Adipocyte (in vitro differentiated cells): Measurements from ENCODE around the gene UBN2.

Experiments used
- DNase-seq: peaks from one replicate; pipeline ENCODE4 v3.0.0-alpha.2; 2015; ENCODE audit warnings: low read depth
- H3K27me3 ChIP-seq: replicated peaks from 2 replicates; pipeline ENCODE4 v1.7.0; 2013; ENCODE audit warnings: mild to moderate bottlenecking, low read length, moderate library complexity; ENCODE audit not compliant: control insufficient read depth, insufficient read depth
- H3K36me3 ChIP-seq: 2 replicates; pipeline ENCODE4 v1.7.0; 2013; ENCODE audit warnings: low read length, mild to moderate bottlenecking, moderate library complexity; ENCODE audit not compliant: control insufficient read depth, insufficient read depth, severe bottlenecking
- H3K4me1 ChIP-seq: 2 replicates; pipeline ENCODE4 v1.7.0; 2013; ENCODE audit warnings: mild to moderate bottlenecking, low read length, moderate library complexity; ENCODE audit not compliant: control insufficient read depth, insufficient read depth
- H3K4me3 ChIP-seq: 2 replicates; pipeline ENCODE4 v1.7.0; 2013; ENCODE audit warnings: mild to moderate bottlenecking, low read length, moderate library complexity
- H3K9ac ChIP-seq: 2 replicates; pipeline ENCODE4 v1.7.0; 2013; ENCODE audit warnings: mild to moderate bottlenecking, low read length, moderate library complexity
- H3K9me3 ChIP-seq: 2 replicates; pipeline ENCODE4 v1.7.0; 2013; ENCODE audit warnings: mild to moderate bottlenecking, low read length, moderate library complexity; ENCODE audit not compliant: control insufficient read depth

UBN2 gene

GRCh38 chr7:139232377-139232717 is 1.3 kb downstream of the UBN2 start:
- Histone ChIP-seq H3K4me1 (peaks cover 21% of the 10 kb centered on the region), H3K27me3 (no peaks in the 10 kb centered on the region)

DNA sequence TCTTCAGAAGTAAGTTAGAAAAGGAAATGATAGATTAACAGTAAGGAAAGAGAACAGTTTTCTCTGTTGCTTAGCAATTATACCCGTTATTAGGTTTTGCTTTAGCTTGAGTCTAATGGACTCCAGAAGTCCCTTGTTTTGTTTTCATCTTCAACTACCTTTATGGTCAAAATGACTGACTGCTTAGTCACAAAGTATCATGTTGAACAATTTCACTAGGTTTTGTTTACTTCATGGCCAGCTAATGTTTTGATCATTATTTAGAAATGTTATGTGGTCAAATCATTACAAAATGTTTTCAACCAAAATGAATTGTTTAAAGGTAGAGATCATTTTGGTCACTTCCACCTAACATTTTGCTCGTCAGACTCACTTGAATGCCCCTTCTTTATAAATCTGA is 1.9 kb downstream of the UBN2 start:
- no peaks in the 10 kb centered on the region for H3K27me3 ChIP-seq
- no peaks in the 10 kb centered on the region for H3K9me3 ChIP-seq
- H3K9ac ChIP-seq: peak overlapping the region; percentile 98
- DNase-seq: peak; percentile 61
- peaks cover 11% of the 10 kb centered on the region for H3K36me3 ChIP-seq
- peaks cover 21% of the 10 kb centered on the region for H3K4me1 ChIP-seq
- peak overlapping the region; percentile 95 for H3K4me3 ChIP-seq

More at GRCh38 chr7:139232377-139232717, 1.3 kb downstream of the UBN2 start:
- no peaks in the 10 kb centered on the region for H3K9me3 ChIP-seq
- peak overlapping the region; percentile 95 for H3K4me3 ChIP-seq
- DNase-seq: peak; percentile 81
- H3K9ac ChIP-seq: peak overlapping the region; percentile 98
- H3K36me3 ChIP-seq: peaks cover 5% of the 10 kb centered on the region

- H3K27me3 ChIP-seq: no peaks in the 10 kb centered on the region
- H3K9me3 ChIP-seq: no peaks in the 10 kb centered on the region
- H3K9ac ChIP-seq: no peak overlapping the region
- H3K36me3 ChIP-seq: peaks cover 58% of the 10 kb centered on the region
- H3K4me1 ChIP-seq: peaks cover 20% of the 10 kb centered on the region
- H3K4me3 ChIP-seq: no peak overlapping the region
- no peak for DNase-seq
These were observed 10.2 kb downstream of the UBN2 start for GRCh38 chr7:139241258-139241657.

DNA sequence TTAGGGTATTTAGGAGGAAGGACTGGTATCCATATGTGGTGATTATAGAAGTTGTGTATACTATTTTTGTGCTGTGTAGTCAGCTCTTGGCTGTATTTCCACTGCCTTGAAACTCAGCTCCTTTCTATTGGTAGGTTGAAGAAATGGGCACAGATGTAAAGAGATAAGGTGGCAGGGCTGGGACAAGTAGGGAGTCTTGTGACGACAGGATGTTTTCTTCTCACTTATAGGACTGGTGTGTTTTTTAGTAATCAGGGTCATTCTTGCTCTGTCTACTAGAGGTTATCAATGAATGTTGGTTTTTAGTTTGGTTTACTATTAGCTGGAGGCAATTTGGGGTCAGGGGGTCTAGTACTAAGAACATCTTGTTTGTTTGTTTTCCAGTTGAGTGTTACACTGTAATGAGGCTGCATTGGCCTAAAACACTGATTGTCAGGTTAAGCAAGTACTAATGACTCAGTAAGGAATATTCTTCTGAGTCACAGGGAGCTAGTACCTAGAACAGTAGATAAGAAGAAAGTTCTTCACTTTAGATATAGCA is 11.8 kb downstream of the UBN2 start:
- Histone ChIP-seq H3K4me1 (peaks cover 34% of the 10 kb centered on the region), H3K9ac (no peak overlapping the region), H3K36me3 (peaks cover 52% of the 10 kb centered on the region), H3K4me3 (peak overlapping the region; percentile 13), H3K9me3 (no peaks in the 10 kb centered on the region), H3K27me3 (no peaks in the 10 kb centered on the region)
- DNase-seq: peak; percentile 60

GRCh38 chr7:139245401-139245800 is 14.4 kb downstream of the UBN2 start:
- peaks cover 40% of the 10 kb centered on the region for H3K4me1 ChIP-seq
- no peaks in the 10 kb centered on the region for H3K9me3 ChIP-seq
- H3K9ac ChIP-seq: no peak overlapping the region
- DNase-seq: no peak
- H3K36me3 ChIP-seq: peaks cover 45% of the 10 kb centered on the region
- no peak overlapping the region for H3K4me3 ChIP-seq
- no peaks in the 10 kb centered on the region for H3K27me3 ChIP-seq

- no peaks in the 10 kb centered on the region for H3K9me3 ChIP-seq
- no peak overlapping the region for H3K4me3 ChIP-seq
- no peak for DNase-seq
- H3K4me1 ChIP-seq: peaks cover 40% of the 10 kb centered on the region
- H3K36me3 ChIP-seq: peaks cover 39% of the 10 kb centered on the region
- no peaks in the 10 kb centered on the region for H3K27me3 ChIP-seq
- peak overlapping the region; percentile 2 for H3K9ac ChIP-seq
These were observed 15.5 kb downstream of the UBN2 start for GRCh38 chr7:139246494-139246893.

DNA sequence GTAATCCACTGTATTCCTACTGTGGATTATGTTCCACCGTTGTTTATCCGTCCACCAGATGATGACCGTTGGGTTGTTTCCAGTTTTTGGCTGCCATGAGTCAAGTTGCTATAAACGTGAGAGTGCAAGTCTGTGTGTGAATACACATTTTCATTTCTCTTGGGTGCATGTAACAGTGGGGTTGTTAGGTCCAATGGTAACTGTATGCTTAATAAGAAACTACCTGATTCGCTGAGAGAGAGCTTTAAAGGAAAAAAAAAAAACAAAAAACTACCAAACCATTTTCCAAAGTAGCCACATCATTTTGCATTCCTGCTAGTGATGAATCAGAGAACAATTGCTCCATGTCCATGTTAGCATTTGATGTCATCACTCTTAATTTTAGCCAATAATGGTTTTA is 15.9 kb downstream of the UBN2 start:
- peak; percentile 62 for DNase-seq
- no peaks in the 10 kb centered on the region for H3K9me3 ChIP-seq
- H3K4me3 ChIP-seq: no peak overlapping the region
- H3K27me3 ChIP-seq: no peaks in the 10 kb centered on the region
- H3K9ac ChIP-seq: peak overlapping the region; percentile 2
- peaks cover 41% of the 10 kb centered on the region for H3K4me1 ChIP-seq
- H3K36me3 ChIP-seq: peaks cover 39% of the 10 kb centered on the region

GRCh38 chr7:139249179-139249810 is 18.3 kb downstream of the UBN2 start:
- DNase-seq: no peak
- peaks cover 33% of the 10 kb centered on the region for H3K4me1 ChIP-seq
- H3K4me3 ChIP-seq: no peak overlapping the region
- H3K27me3 ChIP-seq: no peaks in the 10 kb centered on the region
- H3K9me3 ChIP-seq: no peaks in the 10 kb centered on the region
- no peak overlapping the region for H3K9ac ChIP-seq
- peaks cover 41% of the 10 kb centered on the region for H3K36me3 ChIP-seq

GRCh38 chr7:139252451-139252850 is 21.4 kb downstream of the UBN2 start:
- Histone ChIP-seq H3K9ac (peak overlapping the region; percentile 47), H3K4me3 (peak overlapping the region; percentile 24), H3K36me3 (peaks cover 33% of the 10 kb centered on the region), H3K4me1 (peaks cover 23% of the 10 kb centered on the region), H3K27me3 (no peaks in the 10 kb centered on the region), H3K9me3 (no peaks in the 10 kb centered on the region)
- DNase-seq: peak; percentile 12

GRCh38 chr7:139254281-139254680 is 23.2 kb downstream of the UBN2 start:
- Histone ChIP-seq H3K4me1 (peaks cover 17% of the 10 kb centered on the region), H3K4me3 (no peak overlapping the region), H3K36me3 (peaks cover 43% of the 10 kb centered on the region), H3K9ac (no peak overlapping the region), H3K9me3 (no peaks in the 10 kb centered on the region), H3K27me3 (no peaks in the 10 kb centered on the region)
- no peak for DNase-seq

GRCh38 chr7:139254728-139255127 is 23.7 kb downstream of the UBN2 start:
- Histone ChIP-seq H3K27me3 (no peaks in the 10 kb centered on the region), H3K4me1 (peaks cover 14% of the 10 kb centered on the region), H3K9ac (no peak overlapping the region), H3K9me3 (no peaks in the 10 kb centered on the region), H3K36me3 (peaks cover 44% of the 10 kb centered on the region), H3K4me3 (no peak overlapping the region)
- no peak for DNase-seq

DNA sequence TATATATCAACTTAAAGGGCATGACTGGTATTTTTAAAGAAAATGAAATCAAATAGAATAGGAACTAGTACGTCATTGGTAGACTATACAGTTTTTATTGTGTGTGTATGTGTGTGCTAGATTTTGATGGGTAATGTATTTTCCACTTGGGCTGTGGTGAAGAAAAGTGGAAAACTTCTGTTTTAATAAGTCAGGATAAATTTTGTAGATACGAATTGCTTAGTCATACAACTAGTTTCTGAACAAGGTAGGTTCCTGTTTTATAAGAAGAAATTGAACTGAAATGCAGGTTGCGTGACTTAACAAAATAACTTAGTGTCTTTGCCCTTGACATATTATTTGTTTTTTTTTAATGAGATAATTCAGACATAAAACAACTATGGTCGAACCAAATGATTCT is 24.3 kb downstream of the UBN2 start:
- DNase-seq: no peak
- H3K9me3 ChIP-seq: no peaks in the 10 kb centered on the region
- peaks cover 45% of the 10 kb centered on the region for H3K36me3 ChIP-seq
- H3K27me3 ChIP-seq: no peaks in the 10 kb centered on the region
- no peak overlapping the region for H3K4me3 ChIP-seq
- H3K9ac ChIP-seq: no peak overlapping the region
- peaks cover 14% of the 10 kb centered on the region for H3K4me1 ChIP-seq
